DND-41 (cell line): Measurements from ENCODE around the gene TOMM5.
"Not testable (repeated sequence)": the region's sequence is repeated elsewhere in the genome, so short reads cannot be mapped to it uniquely, and the experiment has no call there.

Experiments used
- ATAC-seq: fragments of 200-7000 bp; cut with Tn5 transposase; 3 replicates; pipeline ENCODE4 v1.9.1; 2021; ENCODE audit warnings: low read depth; ENCODE audit not compliant: insufficient read depth
- DNase-seq: peaks from one replicate; pipeline ENCODE4 v3.0.0-alpha.2; 2020
- H2AFZ ChIP-seq: 2 replicates; pipeline ENCODE4 v1.6.0; 2012; ENCODE audit warnings: low read depth, low read length
- H3K27ac ChIP-seq: 2 replicates; pipeline ENCODE4 v1.5.1; 2012; ENCODE audit warnings: low read length, inconsistent platforms
- H3K27me3 ChIP-seq: fragments of 200-600 bp; sonication (generic); 2 replicates; pipeline ENCODE4 v1.6.0; 2012; ENCODE audit warnings: low read length, mild to moderate bottlenecking, inconsistent platforms; ENCODE audit not compliant: insufficient read depth, poor library complexity
- H3K36me3 ChIP-seq: 2 replicates; pipeline ENCODE4 v1.5.1; 2012; ENCODE audit warnings: low read length, inconsistent platforms; ENCODE audit not compliant: insufficient read depth
- H3K4me1 ChIP-seq: 2 replicates; pipeline ENCODE4 v1.5.1; 2012; ENCODE audit warnings: mild to moderate bottlenecking, low read length; ENCODE audit not compliant: insufficient read depth
- H3K4me2 ChIP-seq: 2 replicates; pipeline ENCODE4 v1.6.0; 2012; ENCODE audit warnings: mild to moderate bottlenecking, moderate library complexity, low read length, inconsistent platforms; ENCODE audit not compliant: insufficient read depth
- H3K4me3 ChIP-seq, 2 experiments: fragments of 200-600 bp in 1 of 2; shearing (Covaris generic) in 1 of 2; 2 replicates each; pipeline ENCODE4 v1.5.1; 2012 to 2016; ENCODE audit warnings: inconsistent platforms in 2 of 2, low read length in 2 of 2, mild to moderate bottlenecking in 2 of 2, low read depth in 1 of 2, moderate library complexity in 1 of 2
- H3K79me2 ChIP-seq: 2 replicates; pipeline ENCODE4 v1.6.0; 2012; ENCODE audit warnings: low read length, inconsistent platforms; ENCODE audit not compliant: insufficient read depth
- H3K9ac ChIP-seq: 2 replicates; pipeline ENCODE4 v1.6.0; 2012; ENCODE audit warnings: low read depth, mild to moderate bottlenecking, inconsistent platforms, low read length, moderate library complexity
- H3K9me3 ChIP-seq: 2 replicates; pipeline ENCODE4 v1.5.1; 2012; ENCODE audit warnings: low read length, moderate library complexity, mild to moderate bottlenecking, inconsistent platforms; ENCODE audit not compliant: insufficient read depth, severe bottlenecking
- H4K20me1 ChIP-seq: 2 replicates; pipeline ENCODE4 v1.6.0; 2012; ENCODE audit warnings: low read length; ENCODE audit not compliant: insufficient read depth
- EZH2 ChIP-seq: IDR thresholded peaks from 3 replicates; pipeline ENCODE4 v1.6.1; 2012; ENCODE audit warnings: borderline replicate concordance, low read depth, mild to moderate bottlenecking, moderate library complexity, low read length, inconsistent platforms; ENCODE audit not compliant: severe bottlenecking
- TF ChIP-seq, protein P1 (sequence below): IDR thresholded peaks from 2 replicates; pipeline ENCODE4 v1.5.1; 2012; ENCODE audit warnings: borderline replicate concordance, low read length, moderate library complexity, mild to moderate bottlenecking; ENCODE audit not compliant: poor library complexity, severe bottlenecking; ENCODE audit errors: extremely low read depth

Gene TOMM5

DNA sequence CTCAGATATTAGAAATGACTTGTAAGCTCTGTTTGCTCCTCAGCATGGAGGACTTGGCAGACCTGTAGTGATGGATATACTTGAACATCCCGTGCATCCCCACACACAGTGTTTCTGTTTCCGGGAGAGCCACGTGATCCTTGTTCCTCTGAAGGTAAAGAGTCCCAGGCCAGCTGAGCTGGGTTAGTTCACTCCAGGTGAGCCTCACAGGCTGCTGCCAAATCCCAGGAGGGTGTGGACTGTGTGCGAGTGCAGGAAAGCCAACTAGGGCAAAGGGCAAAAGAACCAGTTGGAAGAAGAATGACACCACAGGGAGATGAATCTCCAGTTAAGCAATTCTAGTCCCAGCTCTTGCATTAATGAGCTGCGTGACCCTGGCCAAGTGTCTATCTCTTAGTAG is 10.4 kb upstream of the TOMM5 start:
- H3K79me2 ChIP-seq, result no peaks in the 10 kb centered on the region
- H3K27ac ChIP-seq, result no peak overlapping the region
- no peak overlapping the region for H3K4me3 ChIP-seq
- no peaks in the 10 kb centered on the region for H3K36me3 ChIP-seq
- no peaks in the 10 kb centered on the region for H3K4me1 ChIP-seq
- no peak overlapping the region for H3K4me2 ChIP-seq
- ATAC-seq (no peak), DNase-seq (no peak)
- peaks cover 13% of the 10 kb centered on the region for H3K27me3 ChIP-seq
- H3K9ac ChIP-seq, result no peak overlapping the region
- TF ChIP-seq, protein P1, sequence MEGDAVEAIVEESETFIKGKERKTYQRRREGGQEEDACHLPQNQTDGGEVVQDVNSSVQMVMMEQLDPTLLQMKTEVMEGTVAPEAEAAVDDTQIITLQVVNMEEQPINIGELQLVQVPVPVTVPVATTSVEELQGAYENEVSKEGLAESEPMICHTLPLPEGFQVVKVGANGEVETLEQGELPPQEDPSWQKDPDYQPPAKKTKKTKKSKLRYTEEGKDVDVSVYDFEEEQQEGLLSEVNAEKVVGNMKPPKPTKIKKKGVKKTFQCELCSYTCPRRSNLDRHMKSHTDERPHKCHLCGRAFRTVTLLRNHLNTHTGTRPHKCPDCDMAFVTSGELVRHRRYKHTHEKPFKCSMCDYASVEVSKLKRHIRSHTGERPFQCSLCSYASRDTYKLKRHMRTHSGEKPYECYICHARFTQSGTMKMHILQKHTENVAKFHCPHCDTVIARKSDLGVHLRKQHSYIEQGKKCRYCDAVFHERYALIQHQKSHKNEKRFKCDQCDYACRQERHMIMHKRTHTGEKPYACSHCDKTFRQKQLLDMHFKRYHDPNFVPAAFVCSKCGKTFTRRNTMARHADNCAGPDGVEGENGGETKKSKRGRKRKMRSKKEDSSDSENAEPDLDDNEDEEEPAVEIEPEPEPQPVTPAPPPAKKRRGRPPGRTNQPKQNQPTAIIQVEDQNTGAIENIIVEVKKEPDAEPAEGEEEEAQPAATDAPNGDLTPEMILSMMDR, result no peak
- no peak for TF ChIP-seq EZH2
- no peaks in the 10 kb centered on the region for H4K20me1 ChIP-seq
- H2AFZ ChIP-seq, result no peak overlapping the region
- no peaks in the 10 kb centered on the region for H3K9me3 ChIP-seq

DNA sequence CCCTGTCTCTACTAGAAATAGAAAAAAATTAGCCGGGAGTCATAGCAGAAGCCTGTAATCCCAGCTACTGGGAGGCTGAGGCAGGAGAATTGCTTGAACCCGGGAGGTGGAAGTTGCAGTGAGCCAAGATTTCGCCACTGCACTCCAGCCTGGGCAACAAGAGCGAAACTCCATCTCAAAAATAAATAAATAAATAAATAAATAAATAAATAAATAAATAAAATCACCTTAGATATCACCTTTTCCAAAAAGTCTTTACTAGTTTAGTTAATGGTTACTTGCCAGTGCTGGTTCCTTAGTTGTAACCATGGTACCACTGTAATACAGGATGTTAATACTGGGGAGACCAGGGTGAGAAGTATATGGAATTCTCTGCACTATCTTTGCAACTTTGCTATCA is 9.7 kb upstream of the TOMM5 start:
- not testable (repeated sequence) for H3K27ac ChIP-seq, ATAC-seq, H3K4me3 ChIP-seq, H3K4me1 ChIP-seq, H3K9ac ChIP-seq, H3K9me3 ChIP-seq, H3K79me2 ChIP-seq, DNase-seq, H4K20me1 ChIP-seq, H3K36me3 ChIP-seq, H2AFZ ChIP-seq, H3K4me2 ChIP-seq
- peaks cover 13% of the 10 kb centered on the region for H3K27me3 ChIP-seq

DNA sequence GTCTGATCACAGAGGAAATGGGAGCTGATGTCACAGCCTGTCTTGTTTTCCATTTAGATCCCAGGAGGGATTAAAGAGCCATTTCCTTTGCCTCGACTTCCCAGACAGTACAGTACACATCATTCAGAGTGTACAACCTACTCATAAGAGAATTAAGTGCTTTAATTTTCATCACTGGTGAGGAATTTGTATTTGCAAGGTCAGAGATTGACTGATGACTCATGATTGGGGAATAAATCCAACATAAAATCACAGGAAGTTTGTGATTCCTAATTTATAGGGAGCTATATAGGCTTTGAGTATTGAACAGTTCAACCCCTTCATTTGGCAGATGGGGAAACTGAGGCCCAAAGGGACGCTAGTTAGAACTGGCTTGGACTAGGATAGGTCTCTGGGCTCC is 4.1 kb upstream of the TOMM5 start:
- H3K9me3 ChIP-seq, result no peaks in the 10 kb centered on the region
- peaks cover 13% of the 10 kb centered on the region for H3K79me2 ChIP-seq
- H3K27ac ChIP-seq, result no peak overlapping the region
- H2AFZ ChIP-seq, result no peak overlapping the region
- no peak overlapping the region for H3K4me3 ChIP-seq
- TF ChIP-seq, protein P1, result no peak
- TF ChIP-seq EZH2, result no peak
- DNase-seq (no peak), ATAC-seq (no peak)
- peaks cover 3% of the 10 kb centered on the region; the same call in 1 of the 2 replicates for H3K36me3 ChIP-seq
- no peak overlapping the region for H3K4me2 ChIP-seq
- H3K4me1 ChIP-seq, result peaks cover 17% of the 10 kb centered on the region
- H3K9ac ChIP-seq, result no peak overlapping the region
- H3K27me3 ChIP-seq, result peaks cover 3% of the 10 kb centered on the region
- H4K20me1 ChIP-seq, result no peaks in the 10 kb centered on the region

DNA sequence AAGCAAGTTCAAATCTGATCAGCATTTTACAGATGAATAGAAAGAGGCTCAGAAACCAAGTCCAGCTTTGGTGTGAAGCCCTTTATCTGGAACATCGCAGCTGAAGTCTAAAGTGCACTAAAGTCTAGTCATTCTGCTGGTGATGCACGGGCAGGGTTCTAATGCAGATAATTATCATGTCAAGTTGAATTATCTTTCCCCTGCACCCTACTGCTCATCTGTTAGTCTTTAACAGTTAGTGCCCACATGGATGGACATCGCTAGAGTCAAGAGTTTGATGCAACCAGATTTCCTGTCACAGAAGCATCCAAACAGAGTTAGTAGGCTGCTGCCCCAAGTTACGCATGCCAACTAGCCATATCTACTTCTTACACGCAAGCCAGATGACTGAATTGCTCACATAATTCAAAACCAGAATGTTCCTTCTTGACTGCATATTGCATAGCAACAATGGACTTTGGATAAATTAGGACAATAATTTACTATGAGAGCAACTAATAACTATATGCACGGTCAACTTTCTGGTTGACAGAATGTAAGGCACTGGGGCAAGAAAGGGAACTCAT is 1.6 kb upstream of the TOMM5 start:
- peaks cover 16% of the 10 kb centered on the region; the same call in 1 of the 2 replicates for H4K20me1 ChIP-seq
- H3K4me3 ChIP-seq, result peak overlapping the region in 1 of 2 experiments; percentile 30; a peak in 1 of 4 replicates
- no peaks in the 10 kb centered on the region for H3K27me3 ChIP-seq
- no peak overlapping the region for H3K27ac ChIP-seq
- H3K4me1 ChIP-seq, result peaks cover 42% of the 10 kb centered on the region
- no peak for DNase-seq
- TF ChIP-seq, protein P1, result no peak
- TF ChIP-seq EZH2, result no peak
- peak overlapping the region; percentile 91 for H2AFZ ChIP-seq
- H3K36me3 ChIP-seq, result peaks cover 13% of the 10 kb centered on the region
- H3K4me2 ChIP-seq, result peak overlapping the region; percentile 69
- H3K9me3 ChIP-seq, result no peaks in the 10 kb centered on the region
- H3K79me2 ChIP-seq, result peaks cover 38% of the 10 kb centered on the region
- no peak overlapping the region for H3K9ac ChIP-seq
- ATAC-seq, result no peak
